B cell (primary cell): ENCODE data around the gene EPHB1.

Experiments
- CTCF ChIP-seq: fragments of 200-600 bp; IDR thresholded peaks from one replicate; pipeline ENCODE4 v1.8.0; 2022; ENCODE audit warnings: antibody characterized with exemption, mild to moderate bottlenecking
- EZH2 ChIP-seq: IDR thresholded peaks from 2 replicates; pipeline ENCODE4 v1.6.1; 2012; ENCODE audit warnings: borderline replicate concordance, low read depth, mild to moderate bottlenecking, moderate library complexity, low read length; ENCODE audit not compliant: insufficient read depth, poor library complexity, severe bottlenecking

GRCh38 chr3:134991003-134991402 lies 195.9 kb downstream of the EPHB1 start:
- no peak for TF ChIP-seq CTCF
- no peak for TF ChIP-seq EZH2
